Glutamatergic neuron (in vitro differentiated cells): ENCODE data around the gene SYNDIG1. TPM values are rescaled to one million over a fixed set of nuclear protein-coding genes. Genes with fewer than 3 reads are reported as not detected.
A peak's percentile ranks its signal among the peaks of the same experiment; 100 is the strongest.

Experiments
- DNase-seq: peaks from one replicate; pipeline ENCODE4 v3.0.0; 2022
- H3K27ac Mint-ChIP-seq: one replicate; pipeline ENCODE4 v1.8.0; 2020; ENCODE audit warnings: mild to moderate bottlenecking, mixed read lengths, inconsistent platforms; ENCODE audit not compliant: unreplicated experiment
- H3K27me3 Mint-ChIP-seq: one replicate; pipeline ENCODE4 v1.8.0; 2020; ENCODE audit warnings: mild to moderate bottlenecking, moderate library complexity, mixed read lengths, inconsistent platforms; ENCODE audit not compliant: unreplicated experiment
- H3K36me3 Mint-ChIP-seq: one replicate; pipeline ENCODE4 v1.8.0; 2020; ENCODE audit warnings: mild to moderate bottlenecking, mixed read lengths, inconsistent platforms; ENCODE audit not compliant: unreplicated experiment
- H3K4me1 Mint-ChIP-seq: one replicate; pipeline ENCODE4 v1.8.0; 2020; ENCODE audit warnings: mild to moderate bottlenecking, low read depth, mixed read lengths, inconsistent platforms; ENCODE audit not compliant: unreplicated experiment
- H3K4me3 Mint-ChIP-seq: one replicate; pipeline ENCODE4 v1.8.0; 2020; ENCODE audit warnings: mild to moderate bottlenecking, mixed read lengths, inconsistent platforms; ENCODE audit not compliant: unreplicated experiment
- H3K9me3 Mint-ChIP-seq: one replicate; pipeline ENCODE4 v1.8.0; 2020; ENCODE audit warnings: mild to moderate bottlenecking, moderate library complexity, mixed read lengths, inconsistent platforms; ENCODE audit not compliant: unreplicated experiment
- total RNA-seq: library from RNA; stranded (reverse); fragmentation: NEBNext Ultra II Directional; extraction: Animal tissue kit (Norgen Biotek cat#: 25700); gene quantifications from one replicate; pipeline ENCODE4 v1.2.1, GENCODE V29; 2021; ENCODE audit not compliant: unreplicated experiment
- TF ChIP-seq, protein P1 (sequence below): fragments of 200-600 bp; sonication (generic); IDR thresholded peaks from one replicate; pipeline ENCODE4 v1.5.0; 2021; ENCODE audit not compliant: partially characterized antibody, unreplicated experiment

The SYNDIG1 gene
- total RNA-seq, 1 donor from 2014 or later: 10.4 TPM

DNA sequence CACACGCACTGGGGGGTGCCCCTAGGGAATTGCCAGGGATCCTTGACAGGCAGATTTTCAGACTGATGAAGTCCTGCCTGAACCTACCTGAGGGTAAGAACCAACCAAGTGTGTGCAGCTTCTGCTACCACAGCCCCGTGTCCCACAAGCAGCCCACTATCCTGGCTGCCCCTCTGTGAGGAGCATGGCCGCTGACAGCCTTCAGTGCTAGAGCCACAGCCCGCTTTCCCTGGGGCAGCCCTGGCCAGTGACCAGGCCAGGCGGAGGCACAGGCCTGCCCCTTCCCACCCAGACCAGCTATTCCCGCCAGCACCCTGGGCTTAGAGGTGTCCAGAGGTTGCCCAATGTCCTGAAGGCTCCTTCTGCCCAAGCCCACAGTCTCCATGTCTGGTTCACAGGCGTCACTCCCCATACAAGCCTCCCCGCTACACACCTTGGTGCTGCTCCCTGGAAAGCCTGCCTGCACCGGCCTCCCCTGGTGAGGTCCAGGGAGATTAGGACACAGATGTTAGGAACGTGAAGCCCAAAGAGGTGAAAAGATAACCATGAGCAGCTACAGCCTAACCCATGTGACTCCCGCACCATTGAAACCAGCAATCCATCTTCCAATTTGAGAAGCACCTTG lies 207.0 kb downstream of the SYNDIG1 start:
- H3K27ac Mint-ChIP-seq: no peak overlapping the region
- TF ChIP-seq, protein P1, sequence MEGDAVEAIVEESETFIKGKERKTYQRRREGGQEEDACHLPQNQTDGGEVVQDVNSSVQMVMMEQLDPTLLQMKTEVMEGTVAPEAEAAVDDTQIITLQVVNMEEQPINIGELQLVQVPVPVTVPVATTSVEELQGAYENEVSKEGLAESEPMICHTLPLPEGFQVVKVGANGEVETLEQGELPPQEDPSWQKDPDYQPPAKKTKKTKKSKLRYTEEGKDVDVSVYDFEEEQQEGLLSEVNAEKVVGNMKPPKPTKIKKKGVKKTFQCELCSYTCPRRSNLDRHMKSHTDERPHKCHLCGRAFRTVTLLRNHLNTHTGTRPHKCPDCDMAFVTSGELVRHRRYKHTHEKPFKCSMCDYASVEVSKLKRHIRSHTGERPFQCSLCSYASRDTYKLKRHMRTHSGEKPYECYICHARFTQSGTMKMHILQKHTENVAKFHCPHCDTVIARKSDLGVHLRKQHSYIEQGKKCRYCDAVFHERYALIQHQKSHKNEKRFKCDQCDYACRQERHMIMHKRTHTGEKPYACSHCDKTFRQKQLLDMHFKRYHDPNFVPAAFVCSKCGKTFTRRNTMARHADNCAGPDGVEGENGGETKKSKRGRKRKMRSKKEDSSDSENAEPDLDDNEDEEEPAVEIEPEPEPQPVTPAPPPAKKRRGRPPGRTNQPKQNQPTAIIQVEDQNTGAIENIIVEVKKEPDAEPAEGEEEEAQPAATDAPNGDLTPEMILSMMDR: no peak

DNA sequence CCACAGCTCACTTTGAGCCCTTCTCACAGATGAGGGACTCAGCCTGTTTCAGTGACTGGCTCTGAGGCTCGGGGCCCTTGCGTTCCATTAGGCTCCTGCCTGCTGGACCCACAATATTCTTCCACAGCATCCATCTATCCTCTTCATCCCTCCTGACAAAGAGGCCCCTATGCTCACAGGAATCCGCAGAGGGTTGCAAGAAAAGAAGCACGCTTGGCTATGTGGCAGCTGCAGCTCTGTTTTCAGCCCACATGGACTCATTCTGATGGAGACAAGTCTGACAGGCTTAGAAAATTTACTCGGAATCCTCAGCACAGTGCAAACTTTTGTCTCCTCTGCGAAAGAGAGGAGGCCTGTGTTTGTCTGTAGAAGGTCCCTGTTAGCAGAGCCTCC lies 207.5 kb downstream of the SYNDIG1 start:
- DNase-seq: peak; percentile 1
- TF ChIP-seq, protein P1: no peak
- Mint-ChIP-seq H3K4me3 (no peak overlapping the region), H3K4me1 (no peaks in the 10 kb centered on the region), H3K27ac (no peak overlapping the region), H3K36me3 (no peaks in the 10 kb centered on the region), H3K9me3 (peaks cover 4% of the 10 kb centered on the region), H3K27me3 (peaks cover 6% of the 10 kb centered on the region)

More for the DNA sequence above, 207.0 kb downstream of the SYNDIG1 start:
- DNase-seq: peak; percentile 7
- Mint-ChIP-seq H3K4me3 (no peak overlapping the region), H3K36me3 (no peaks in the 10 kb centered on the region), H3K9me3 (peaks cover 5% of the 10 kb centered on the region), H3K4me1 (no peaks in the 10 kb centered on the region), H3K27me3 (peaks cover 6% of the 10 kb centered on the region)

DNA sequence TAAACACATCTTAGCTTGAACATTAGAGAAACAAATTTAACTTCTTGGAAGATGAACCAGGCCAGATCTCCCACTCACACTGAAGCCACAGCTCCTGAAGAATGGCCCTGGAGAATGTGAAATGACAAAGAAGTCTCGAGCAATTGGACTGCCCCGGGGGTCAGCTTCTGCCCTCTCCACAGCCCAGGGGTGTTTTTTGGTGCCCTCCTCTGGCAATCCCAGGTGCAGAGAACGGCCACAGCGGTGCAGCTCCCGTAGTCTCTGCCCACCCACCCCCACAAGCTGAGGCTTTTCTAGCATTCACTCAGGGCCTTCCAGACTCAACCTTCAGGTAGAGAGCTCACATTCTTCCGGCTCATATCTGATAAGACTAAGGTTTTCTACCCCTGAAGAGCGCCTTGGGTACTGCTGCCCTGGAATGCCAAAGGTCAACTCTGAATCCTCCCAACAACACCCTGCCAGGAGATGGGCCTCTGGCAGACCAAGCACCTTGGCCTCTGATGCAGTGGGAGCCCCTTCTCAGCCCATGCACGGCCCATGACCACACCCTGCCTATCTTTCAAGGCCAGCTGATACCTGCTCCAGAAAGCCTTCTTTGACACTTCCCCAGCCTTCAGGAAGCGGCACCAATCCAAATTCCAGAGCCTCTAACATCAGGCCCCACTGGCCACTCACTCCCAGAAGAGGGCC lies 208.3 kb downstream of the SYNDIG1 start:
- H3K9me3 Mint-ChIP-seq: peaks cover 4% of the 10 kb centered on the region
- H3K27me3 Mint-ChIP-seq: peaks cover 4% of the 10 kb centered on the region
- H3K36me3 Mint-ChIP-seq: no peaks in the 10 kb centered on the region
- no peak overlapping the region for H3K4me3 Mint-ChIP-seq
- H3K4me1 Mint-ChIP-seq: no peaks in the 10 kb centered on the region
- TF ChIP-seq, protein P1: no peak
- no peak overlapping the region for H3K27ac Mint-ChIP-seq
- DNase-seq: no peak

DNA sequence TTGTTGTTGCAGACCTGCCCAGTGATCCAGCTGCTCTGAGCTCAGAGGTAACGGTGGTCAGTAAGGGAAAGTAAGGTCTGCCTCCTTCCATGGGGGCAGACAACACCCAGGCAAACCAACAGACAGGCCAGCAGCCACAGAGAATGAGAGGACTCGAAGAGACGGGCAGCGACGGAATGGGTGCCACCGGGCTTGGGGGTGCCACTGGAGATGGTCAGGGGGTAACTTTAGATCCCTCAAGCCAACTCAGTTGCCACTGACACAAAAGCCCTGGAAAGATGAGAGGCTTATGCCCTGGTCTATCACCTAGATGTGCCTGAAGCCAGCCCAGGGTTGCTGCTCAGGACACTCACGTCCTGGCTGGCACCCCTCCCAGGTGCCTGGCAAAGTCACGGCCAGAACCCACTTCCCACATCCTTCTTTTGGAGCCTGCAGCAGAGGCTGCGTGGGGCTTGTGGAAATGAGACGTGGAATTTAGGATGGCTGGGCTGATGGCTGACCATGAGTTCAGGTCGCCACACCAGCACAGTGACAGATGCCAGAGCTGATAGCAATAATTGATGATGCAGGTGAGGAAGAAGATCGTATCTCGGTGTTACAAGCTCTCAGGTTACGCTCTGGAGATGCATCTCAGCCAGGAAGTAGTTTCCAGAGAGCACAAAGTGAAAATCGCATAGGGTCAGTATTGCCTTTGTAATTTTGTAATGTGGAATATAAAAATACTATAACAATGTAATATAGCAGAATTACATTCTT lies 209.1 kb downstream of the SYNDIG1 start:
- H3K4me3 Mint-ChIP-seq: no peak overlapping the region
- no peaks in the 10 kb centered on the region for H3K4me1 Mint-ChIP-seq
- no peak for DNase-seq
- no peak overlapping the region for H3K27ac Mint-ChIP-seq
- H3K36me3 Mint-ChIP-seq: no peaks in the 10 kb centered on the region
- H3K9me3 Mint-ChIP-seq: peaks cover 4% of the 10 kb centered on the region
- H3K27me3 Mint-ChIP-seq: peaks cover 4% of the 10 kb centered on the region
- TF ChIP-seq, protein P1: no peak
